Parathyroid adenoma (tissue), 2 donors: ENCODE measurements around the gene BRD4.

Experiments
- H2AFZ ChIP-seq: fragments of 300-600 bp; sonication (generic); one replicate; pipeline ENCODE4 v1.7.0; 2017; ENCODE audit warnings: antibody characterized with exemption, mild to moderate bottlenecking
- H3K27ac ChIP-seq: fragments of 300-600 bp; sonication (generic); one replicate; pipeline ENCODE4 v1.7.0; 2017
- H3K27me3 ChIP-seq: fragments of 300-600 bp; sonication (generic); one replicate; pipeline ENCODE4 v1.7.0; 2017; ENCODE audit warnings: low read length; ENCODE audit not compliant: control insufficient read depth, insufficient read depth
- H3K36me3 ChIP-seq: fragments of 300-600 bp; sonication (generic); one replicate; pipeline ENCODE4 v1.7.0; 2017; ENCODE audit warnings: low read length; ENCODE audit not compliant: control insufficient read depth, insufficient read depth
- H3K4me1 ChIP-seq: fragments of 300-600 bp; sonication (generic); one replicate; pipeline ENCODE4 v1.7.0; 2017; ENCODE audit warnings: control low read depth
- H3K4me2 ChIP-seq: fragments of 300-600 bp; sonication (generic); one replicate; pipeline ENCODE4 v1.7.0; 2017; ENCODE audit warnings: low read length
- H3K4me3 ChIP-seq: fragments of 300-600 bp; sonication (generic); one replicate; pipeline ENCODE4 v1.7.0; 2017; ENCODE audit warnings: low read depth, low read length
- H3K79me2 ChIP-seq: fragments of 300-600 bp; sonication (generic); one replicate; pipeline ENCODE4 v1.7.0; 2017; ENCODE audit warnings: control low read depth
- H3K9ac ChIP-seq: fragments of 300-600 bp; sonication (generic); one replicate; pipeline ENCODE4 v1.7.0; 2017; ENCODE audit warnings: mild to moderate bottlenecking
- H3K9me3 ChIP-seq: fragments of 300-600 bp; sonication (generic); one replicate; pipeline ENCODE4 v1.7.0; 2017; ENCODE audit warnings: low read length; ENCODE audit not compliant: control insufficient read depth
- TF ChIP-seq, protein P1 (sequence below): fragments of 300-600 bp; sonication (generic); IDR thresholded peaks from one replicate; pipeline ENCODE4 v1.7.0; 2017; ENCODE audit warnings: antibody characterized with exemption, mild to moderate bottlenecking
- donor health status: primary hyperparathyroidism.

The BRD4 gene

GRCh38 chr19:15379083-15379998 lies 47.0 kb upstream of the BRD4 start, which contains the start of gene AKAP8:
Gene AKAP8, minus strand, starts transcription at chr19:15379787. Its CDS starts 56 bp downstream, at chr19:15379731.
- peaks cover 40% of the 10 kb centered on the region for H3K79me2 ChIP-seq
- H3K36me3 ChIP-seq: no peaks in the 10 kb centered on the region
- H3K9me3 ChIP-seq: no peaks in the 10 kb centered on the region
- H3K9ac ChIP-seq: peak within 1 kb of the TSS; percentile 97
- H3K4me1 ChIP-seq: peaks cover 15% of the 10 kb centered on the region
- peak within 1 kb of the TSS; percentile 90 for H3K27ac ChIP-seq
- peak within 1 kb of the TSS; percentile 99 for H3K4me2 ChIP-seq
- peak within 1 kb of the TSS; percentile 90 for H2AFZ ChIP-seq
- peak within 1 kb of the TSS; percentile 98 for H3K4me3 ChIP-seq
- TF ChIP-seq, protein P1, sequence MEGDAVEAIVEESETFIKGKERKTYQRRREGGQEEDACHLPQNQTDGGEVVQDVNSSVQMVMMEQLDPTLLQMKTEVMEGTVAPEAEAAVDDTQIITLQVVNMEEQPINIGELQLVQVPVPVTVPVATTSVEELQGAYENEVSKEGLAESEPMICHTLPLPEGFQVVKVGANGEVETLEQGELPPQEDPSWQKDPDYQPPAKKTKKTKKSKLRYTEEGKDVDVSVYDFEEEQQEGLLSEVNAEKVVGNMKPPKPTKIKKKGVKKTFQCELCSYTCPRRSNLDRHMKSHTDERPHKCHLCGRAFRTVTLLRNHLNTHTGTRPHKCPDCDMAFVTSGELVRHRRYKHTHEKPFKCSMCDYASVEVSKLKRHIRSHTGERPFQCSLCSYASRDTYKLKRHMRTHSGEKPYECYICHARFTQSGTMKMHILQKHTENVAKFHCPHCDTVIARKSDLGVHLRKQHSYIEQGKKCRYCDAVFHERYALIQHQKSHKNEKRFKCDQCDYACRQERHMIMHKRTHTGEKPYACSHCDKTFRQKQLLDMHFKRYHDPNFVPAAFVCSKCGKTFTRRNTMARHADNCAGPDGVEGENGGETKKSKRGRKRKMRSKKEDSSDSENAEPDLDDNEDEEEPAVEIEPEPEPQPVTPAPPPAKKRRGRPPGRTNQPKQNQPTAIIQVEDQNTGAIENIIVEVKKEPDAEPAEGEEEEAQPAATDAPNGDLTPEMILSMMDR: no peak
- no peaks in the 10 kb centered on the region for H3K27me3 ChIP-seq

DNA sequence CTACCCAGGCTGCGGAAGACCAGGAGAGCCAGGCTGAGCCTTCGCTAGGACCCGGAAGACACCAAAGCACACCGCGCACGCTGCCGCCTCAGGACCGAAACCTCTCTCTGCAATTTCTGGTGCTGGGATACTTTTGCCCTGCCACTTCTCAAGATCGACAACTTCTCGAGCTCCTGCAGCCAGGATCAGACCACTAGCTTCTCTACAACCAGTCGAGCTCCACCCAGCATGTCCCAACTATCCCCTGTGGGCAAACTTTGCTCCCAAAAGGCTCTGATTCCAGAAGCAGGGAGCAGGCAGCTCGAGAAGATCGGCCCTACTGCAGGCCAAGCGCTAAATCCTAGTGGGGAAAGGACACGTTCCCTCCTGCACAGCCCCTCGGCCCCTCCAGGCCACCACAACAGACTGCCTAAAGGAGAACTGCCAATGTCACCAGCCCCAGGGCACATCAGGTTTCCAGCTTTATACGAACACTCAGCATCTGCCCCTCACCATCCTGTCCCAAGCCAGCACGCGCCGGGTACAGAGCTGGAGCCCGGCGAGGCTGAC lies 46.3 kb upstream of the BRD4 start:
- TF ChIP-seq, protein P1: no peak
- H2AFZ ChIP-seq: peak overlapping the region; percentile 77
- no peaks in the 10 kb centered on the region for H3K36me3 ChIP-seq
- H3K4me3 ChIP-seq: peak overlapping the region; percentile 98
- peak overlapping the region; percentile 99 for H3K4me2 ChIP-seq
- peak overlapping the region; percentile 90 for H3K27ac ChIP-seq
- H3K27me3 ChIP-seq: no peaks in the 10 kb centered on the region
- H3K9me3 ChIP-seq: no peaks in the 10 kb centered on the region
- peak overlapping the region; percentile 97 for H3K9ac ChIP-seq
- H3K79me2 ChIP-seq: peaks cover 47% of the 10 kb centered on the region
- peaks cover 15% of the 10 kb centered on the region for H3K4me1 ChIP-seq

DNA sequence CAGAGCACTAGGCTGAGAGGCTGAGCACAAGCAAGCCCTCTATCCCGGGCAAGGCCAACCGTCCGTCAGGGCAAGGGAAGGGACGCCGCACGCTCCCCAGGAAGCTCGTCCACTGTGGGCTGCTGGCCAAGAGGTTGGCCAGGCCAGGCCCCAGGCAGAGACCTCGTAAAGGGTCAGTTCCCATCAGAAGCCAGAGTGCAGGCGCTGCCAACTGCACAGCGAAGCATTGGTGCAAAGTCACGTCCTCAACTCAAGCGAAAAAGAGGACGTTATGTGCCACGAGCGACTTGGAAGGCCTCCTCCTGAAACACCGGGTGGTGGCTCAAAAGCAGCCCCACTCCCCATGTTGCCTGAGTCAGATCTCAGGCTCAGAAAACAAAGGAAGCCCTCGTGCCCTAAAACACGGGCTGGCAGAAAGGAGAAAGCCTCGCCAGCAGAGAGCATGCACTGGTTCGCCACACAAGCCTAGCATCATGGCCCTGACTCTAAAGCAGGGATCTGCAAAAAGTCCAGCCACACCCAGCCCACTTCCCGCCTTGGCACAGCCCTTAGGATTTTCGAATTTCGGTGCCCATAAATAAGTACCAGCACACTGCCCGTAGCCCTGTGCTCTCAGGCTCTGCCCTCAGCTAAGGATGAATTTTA lies 42.6 kb upstream of the BRD4 start:
- H3K27me3 ChIP-seq: no peaks in the 10 kb centered on the region
- peaks cover 74% of the 10 kb centered on the region for H3K79me2 ChIP-seq
- peaks cover 15% of the 10 kb centered on the region for H3K4me1 ChIP-seq
- H2AFZ ChIP-seq: no peak overlapping the region
- H3K4me3 ChIP-seq: no peak overlapping the region
- H3K27ac ChIP-seq: peak overlapping the region; percentile 43
- no peaks in the 10 kb centered on the region for H3K9me3 ChIP-seq
- no peaks in the 10 kb centered on the region for H3K36me3 ChIP-seq
- no peak overlapping the region for H3K9ac ChIP-seq
- H3K4me2 ChIP-seq: peak overlapping the region; percentile 49
- TF ChIP-seq, protein P1: no peak

DNA sequence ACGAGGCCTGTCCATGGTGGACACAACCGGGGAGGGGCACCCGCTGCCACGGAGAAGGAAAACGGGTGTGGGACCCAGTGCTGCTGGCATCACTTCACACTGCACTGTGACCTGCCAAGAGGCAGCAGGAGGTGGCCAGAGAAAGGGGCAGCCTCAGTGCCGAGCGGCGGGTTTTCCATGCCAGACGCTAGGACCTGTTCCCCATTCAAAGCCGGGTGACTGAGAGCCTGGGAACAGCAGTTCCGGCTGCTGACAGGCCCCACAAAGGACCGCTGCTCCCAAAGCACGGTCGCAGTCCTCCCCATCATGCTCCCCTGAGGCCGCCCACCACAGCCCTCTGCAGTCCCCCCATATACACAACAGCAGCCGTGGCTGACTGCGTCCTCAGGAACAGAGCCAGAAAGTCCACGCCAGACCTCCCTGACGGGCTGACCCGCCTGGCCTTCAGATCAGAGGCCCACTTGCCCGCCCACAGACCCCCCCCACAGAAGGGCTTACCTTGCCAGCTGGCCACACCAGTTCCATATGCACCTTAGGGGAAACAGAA lies 41.8 kb upstream of the BRD4 start:
- Histone ChIP-seq H3K79me2 (peaks cover 75% of the 10 kb centered on the region), H3K9me3 (no peaks in the 10 kb centered on the region), H3K4me2 (peak overlapping the region; percentile 49), H3K4me1 (peaks cover 15% of the 10 kb centered on the region), H3K9ac (no peak overlapping the region), H3K4me3 (no peak overlapping the region), H2AFZ (no peak overlapping the region), H3K27ac (peak overlapping the region; percentile 43), H3K27me3 (no peaks in the 10 kb centered on the region), H3K36me3 (no peaks in the 10 kb centered on the region)
- TF ChIP-seq, protein P1: no peak
